Thymus (tissue), 11 donors: ENCODE data around the gene PRKAG2. TPM values are rescaled to one million over a fixed set of nuclear protein-coding genes. Genes with fewer than 3 reads are reported as not detected.

Source experiments
- DNase-seq, 9 donors: peaks; one replicate each; pipeline ENCODE4 v3.0.0-alpha.2; 2013; ENCODE audit warnings: low spot score in 9 of 9, low read depth in 6 of 9, missing footprints in 1 of 9
- H3K27ac ChIP-seq, 2 donors: one replicate each; pipeline ENCODE4 v1.5.1; 2013; ENCODE audit warnings: control low read depth in 1 of 2, low read depth in 1 of 2, low read length in 1 of 2, mild to moderate bottlenecking in 1 of 2, moderate library complexity in 1 of 2
- H3K27me3 ChIP-seq, 2 donors: one replicate each; pipeline ENCODE4 v1.5.1; 2013; ENCODE audit warnings: low read length in 1 of 2; ENCODE audit not compliant: control insufficient read depth in 2 of 2, insufficient read depth in 1 of 2
- H3K36me3 ChIP-seq, 2 donors: one replicate each; pipeline ENCODE4 v1.5.1; 2013; ENCODE audit warnings: low read length in 1 of 2, mild to moderate bottlenecking in 1 of 2, moderate library complexity in 1 of 2; ENCODE audit not compliant: control insufficient read depth in 2 of 2, insufficient read depth in 2 of 2
- H3K4me1 ChIP-seq, 2 donors: one replicate each; pipeline ENCODE4 v1.5.1; 2013; ENCODE audit warnings: low read length in 2 of 2; ENCODE audit not compliant: control insufficient read depth in 2 of 2, insufficient read depth in 2 of 2
- H3K4me3 ChIP-seq, 2 donors: one replicate each; pipeline ENCODE4 v1.5.1; 2013; ENCODE audit warnings: low read length in 2 of 2, control low read depth in 1 of 2, mild to moderate bottlenecking in 1 of 2
- H3K9me3 ChIP-seq, 2 donors: one replicate each; pipeline ENCODE4 v1.5.1; 2013; ENCODE audit warnings: low read length in 1 of 2, mild to moderate bottlenecking in 1 of 2; ENCODE audit not compliant: control insufficient read depth in 2 of 2, insufficient read depth in 1 of 2
- WGBS: extraction: QIAGEN DNeasy Blood & Tissue Kit; methylation state at CpG from one replicate; pipeline ENCODE4 v1.1.7; 2013; 5-methylcytosine and 5-hydroxymethylcytosine counted together
- polyA plus RNA-seq: library from polyadenylated mRNA; stranded (reverse); fragments of 200-250 nt; gene quantifications from one replicate; pipeline ENCODE4 v1.2.3, GENCODE V29; 2013
- total RNA-seq: library from RNA; stranded (reverse); fragments of 120-200 nt; gene quantifications from one replicate; pipeline ENCODE4 v1.2.4, GENCODE V29; 2013
- donor health status: healthy.

PRKAG2 gene
- total and polyA plus RNA-seq, 2 donors, result 5.1 to 33.7 TPM

DNA sequence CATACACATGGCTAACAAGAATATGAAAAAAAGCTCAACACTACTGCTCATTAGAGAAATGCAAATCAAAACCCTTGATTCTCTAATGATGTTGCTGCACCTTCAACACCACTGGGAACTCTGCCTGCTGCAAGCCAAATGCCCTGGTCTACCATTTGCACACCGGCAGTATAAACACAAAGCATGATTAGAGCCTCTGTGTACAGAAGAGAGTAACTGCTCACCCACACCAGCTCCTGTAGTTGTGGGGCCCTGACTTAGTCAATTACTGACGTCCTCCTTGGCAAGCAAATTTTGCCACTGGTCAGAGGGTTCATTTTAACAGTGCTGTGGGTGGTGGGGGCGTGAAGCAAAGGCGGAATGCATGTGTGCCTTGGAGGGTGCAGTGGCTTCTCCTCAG, 261.1 kb downstream of the PRKAG2 start:
- 97% methylated on average over 4 of the region's 4 CpGs for WGBS

DNA sequence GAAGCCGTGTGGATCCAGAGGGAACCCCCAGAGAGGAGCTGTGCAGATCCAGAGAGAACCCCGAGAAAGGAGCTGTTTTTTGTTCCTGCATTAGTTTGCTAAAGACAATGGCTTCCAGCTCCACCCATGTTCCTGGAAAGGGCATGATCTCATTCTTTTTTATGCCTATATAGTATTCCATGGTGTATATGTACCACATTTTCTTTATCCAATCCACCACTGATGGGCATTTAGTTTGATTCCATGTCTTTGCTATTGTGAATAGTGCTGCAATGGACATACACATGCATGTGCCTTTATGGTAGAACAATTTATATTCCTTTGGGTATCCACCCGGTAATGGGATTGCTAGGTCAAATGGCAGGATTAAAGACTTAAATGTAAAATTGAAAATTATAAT, 261.9 kb downstream of the PRKAG2 start:
- WGBS, result 97% methylated on average over 3 of the region's 3 CpGs
- H3K4me1 ChIP-seq, result no peaks in the 10 kb centered on the region
- H3K4me3 ChIP-seq, result no peak overlapping the region
- no peaks in the 10 kb centered on the region for H3K27me3 ChIP-seq
- H3K27ac ChIP-seq, result no peak overlapping the region
- H3K9me3 ChIP-seq, result no peaks in the 10 kb centered on the region
- no peak for DNase-seq
- no peaks in the 10 kb centered on the region for H3K36me3 ChIP-seq

More for the DNA sequence above, 261.1 kb downstream of the PRKAG2 start:
- Histone ChIP-seq H3K27ac (no peak overlapping the region), H3K4me3 (no peak overlapping the region), H3K9me3 (no peaks in the 10 kb centered on the region), H3K4me1 (no peaks in the 10 kb centered on the region), H3K27me3 (no peaks in the 10 kb centered on the region), H3K36me3 (no peaks in the 10 kb centered on the region)
- DNase-seq, result no peak

DNA sequence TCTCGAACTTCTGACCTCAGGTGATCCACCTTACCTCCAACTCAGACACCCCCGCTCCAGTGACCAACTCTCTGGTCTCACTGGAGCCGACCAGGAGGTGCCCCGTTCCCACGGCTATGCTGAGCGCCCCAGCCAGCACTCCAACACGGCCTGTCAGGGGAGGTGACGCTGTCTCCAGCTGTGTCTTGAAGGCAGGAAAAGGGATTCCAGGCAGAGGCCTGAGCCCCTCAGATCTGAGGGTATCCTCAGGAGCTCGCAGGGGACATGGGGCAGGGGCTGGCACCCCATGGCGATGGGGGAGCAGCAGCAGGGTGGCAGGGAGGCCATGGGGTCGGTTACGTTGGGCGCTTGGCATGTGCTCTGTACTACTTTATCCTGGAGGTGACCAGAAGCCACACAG, 262.9 kb downstream of the PRKAG2 start:
- H3K27me3 ChIP-seq, result no peaks in the 10 kb centered on the region
- WGBS, result 96% methylated on average over 13 of the region's 13 CpGs
- H3K27ac ChIP-seq, result no peak overlapping the region
- no peak overlapping the region for H3K4me3 ChIP-seq
- no peak for DNase-seq
- no peaks in the 10 kb centered on the region for H3K4me1 ChIP-seq
- H3K36me3 ChIP-seq, result no peaks in the 10 kb centered on the region
- H3K9me3 ChIP-seq, result no peaks in the 10 kb centered on the region

- Histone ChIP-seq H3K27ac (no peak overlapping the region), H3K27me3 (no peaks in the 10 kb centered on the region), H3K4me3 (no peak overlapping the region), H3K9me3 (no peaks in the 10 kb centered on the region), H3K4me1 (no peaks in the 10 kb centered on the region), H3K36me3 (no peaks in the 10 kb centered on the region)
- DNase-seq, result no peak
- 97% methylated on average over 10 of the region's 10 CpGs for WGBS
These were observed 265.0 kb downstream of the PRKAG2 start for GRCh38 chr7:151611878-151612277.

GRCh38 chr7:151611041-151611440, 265.9 kb downstream of the PRKAG2 start:
- no peaks in the 10 kb centered on the region for H3K9me3 ChIP-seq
- no peak overlapping the region for H3K4me3 ChIP-seq
- DNase-seq, result no peak
- WGBS, result 98% methylated on average over 11 of the region's 11 CpGs
- no peaks in the 10 kb centered on the region for H3K36me3 ChIP-seq
- H3K27me3 ChIP-seq, result no peaks in the 10 kb centered on the region
- H3K27ac ChIP-seq, result no peak overlapping the region
- no peaks in the 10 kb centered on the region for H3K4me1 ChIP-seq

GRCh38 chr7:151608031-151608551, 268.8 kb downstream of the PRKAG2 start:
- 94% methylated on average over 15 of the region's 15 CpGs for WGBS
- DNase-seq, result no peak

DNA sequence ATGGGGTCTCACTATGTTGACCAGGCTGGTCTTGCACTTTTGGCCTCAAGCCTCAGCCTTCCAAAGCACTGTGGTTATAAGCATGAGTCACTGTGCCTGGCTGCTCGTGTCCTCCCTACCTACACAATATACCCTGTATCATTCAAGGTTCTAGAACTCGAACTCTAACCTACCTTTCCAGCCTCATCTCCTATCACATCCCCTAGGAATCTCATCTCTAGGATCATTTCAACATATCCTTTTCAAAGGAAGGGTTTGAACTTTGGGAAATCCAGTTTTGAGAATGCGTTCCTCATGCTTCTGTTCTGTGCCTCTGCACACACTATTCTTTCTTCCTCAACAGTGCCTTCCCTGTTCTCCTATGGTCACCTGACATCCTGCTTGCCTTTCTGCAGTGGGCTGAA, 269.4 kb downstream of the PRKAG2 start:
- DNase-seq, result no peak
- no peak overlapping the region for H3K27ac ChIP-seq
- no peaks in the 10 kb centered on the region for H3K36me3 ChIP-seq

More at GRCh38 chr7:151608031-151608551, 268.8 kb downstream of the PRKAG2 start:
- Histone ChIP-seq H3K4me1 (no peaks in the 10 kb centered on the region), H3K9me3 (no peaks in the 10 kb centered on the region), H3K27ac (no peak overlapping the region), H3K36me3 (no peaks in the 10 kb centered on the region), H3K4me3 (no peak overlapping the region), H3K27me3 (no peaks in the 10 kb centered on the region)

DNA sequence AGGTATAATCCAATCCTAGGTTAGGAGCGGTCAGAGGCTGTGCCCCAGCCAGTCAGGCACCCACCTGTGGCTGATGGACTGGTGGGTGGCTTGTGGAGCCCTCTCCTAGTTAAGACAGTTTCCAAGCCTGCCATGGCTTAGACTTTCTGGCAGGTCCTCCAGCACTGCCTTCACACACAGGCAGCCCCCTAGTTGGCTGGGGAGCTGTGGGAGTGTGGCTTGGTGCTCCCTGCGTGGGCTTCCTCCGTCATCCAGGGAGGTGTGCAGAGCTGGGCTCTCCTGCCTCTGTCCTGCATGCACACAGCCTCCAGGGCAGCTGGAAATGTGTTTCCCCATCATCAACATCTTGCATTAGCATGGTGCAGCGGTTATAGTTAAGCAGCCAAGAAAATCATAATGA, 273.0 kb downstream of the PRKAG2 start:
- no peaks in the 10 kb centered on the region for H3K4me1 ChIP-seq
- H3K27ac ChIP-seq, result no peak overlapping the region
- 88% methylated on average over 4 of the region's 4 CpGs for WGBS
- H3K4me3 ChIP-seq, result no peak overlapping the region
- H3K36me3 ChIP-seq, result no peaks in the 10 kb centered on the region
- DNase-seq, result no peak
- no peaks in the 10 kb centered on the region for H3K9me3 ChIP-seq
- H3K27me3 ChIP-seq, result no peaks in the 10 kb centered on the region

More for the DNA sequence above, 269.4 kb downstream of the PRKAG2 start:
- no peaks in the 10 kb centered on the region for H3K9me3 ChIP-seq
- WGBS, result 96% methylated on average over 3 of the region's 3 CpGs
- H3K27me3 ChIP-seq, result no peaks in the 10 kb centered on the region
- H3K4me1 ChIP-seq, result no peaks in the 10 kb centered on the region
- H3K4me3 ChIP-seq, result no peak overlapping the region

- Histone ChIP-seq H3K4me1 (no peaks in the 10 kb centered on the region), H3K27ac (no peak overlapping the region)
- 95% methylated on average over 21 of the region's 21 CpGs for WGBS
These were observed 275.2 kb downstream of the PRKAG2 start for GRCh38 chr7:151601521-151602305.

More at GRCh38 chr7:151601521-151602305, 275.2 kb downstream of the PRKAG2 start:
- Histone ChIP-seq H3K36me3 (no peaks in the 10 kb centered on the region), H3K27me3 (no peaks in the 10 kb centered on the region), H3K9me3 (no peaks in the 10 kb centered on the region), H3K4me3 (no peak overlapping the region)
- DNase-seq, result no peak
